ENCODE measurements around the gene ZNF419. TPM values are rescaled to one million over a fixed set of nuclear protein-coding genes. Genes with fewer than 3 reads are reported as not detected.
"Not testable (repeated sequence)": the region's sequence is repeated elsewhere in the genome, so short reads cannot be mapped to it uniquely, and the experiment has no call there.

The ZNF419 gene
- polyA plus RNA-seq, 1 of the 3 experiments (the other 2 are of a cell fraction): 7.8 TPM

GRCh38 chr19:57515255-57515654, 27.7 kb downstream of the ZNF419 start (continued):
- TF ChIP-seq REST (IDR thresholded peaks at IDR 0.05; ENCODE audit: low read depth, low read length) (no peak), GATA2 (CRISPR knock-in tag; IDR thresholded peaks at IDR 0.05) (no peak), TAF1 (IDR thresholded peaks at IDR 0.05; ENCODE audit: borderline replicate concordance, low read depth, low read length) (no peak), FOSL2 (IDR thresholded peaks at IDR 0.05; ENCODE audit: borderline replicate concordance, low read depth) (no peak), CTCF (IDR thresholded peaks at IDR 0.05) (no peak), ELF1 (IDR thresholded peaks at IDR 0.05) (no peak), FOXJ3 (CRISPR knock-in tag; IDR thresholded peaks at IDR 0.05) (no peak), EP300 (IDR thresholded peaks at IDR 0.05; ENCODE audit: borderline replicate concordance in 1 of 2, low read depth in 1 of 2, low read length in 1 of 2) (no peak), MXI1 (IDR thresholded peaks at IDR 0.05; ENCODE audit: low read depth, low read length) (no peak)

GRCh38 chr19:57518021-57518420, 30.5 kb downstream of the ZNF419 start:
- H3K27me3 ChIP-seq (ENCODE audit: insufficient read depth); H3K9ac ChIP-seq; H3F3A ChIP-seq (replicated peaks; ENCODE audit: insufficient read depth); H3K9me2 ChIP-seq; POLR2A ChIA-PET; H3K4me1 ChIP-seq (ENCODE audit: control insufficient read depth in 1 of 2, insufficient read depth in 2 of 2, low read depth in 1 of 2, low read length in 1 of 2); H3K9me3 ChIP-seq; H2AFZ ChIP-seq (ENCODE audit: low read depth); H3K27ac ChIP-seq (ENCODE audit: low read depth in 2 of 2, low read length in 1 of 2); H3K4me3 ChIP-seq (ENCODE audit: low read depth in 2 of 2, low read length in 1 of 2); H3K4me2 ChIP-seq; H3K79me2 ChIP-seq (ENCODE audit: insufficient read depth); H4K20me1 ChIP-seq (ENCODE audit: insufficient read depth); CTCF ChIA-PET; DNase-seq: not testable (repeated sequence)
- H3K36me3 ChIP-seq (replicated peaks in 1 of 2; ENCODE audit: control insufficient read depth in 1 of 2, insufficient read depth in 2 of 2, low read length in 1 of 2): peaks cover 15 to 40% of the 10 kb centered on the region in 2 experiments
- WGBS (ENCODE audit: low lambda C conversion rate): 32% methylated on average over 4 of the region's 4 CpGs

Data from SK-N-SH (cell line).